NOMO-1 (cell line): ENCODE data around the gene PRKAR2B.
A peak's percentile ranks its signal among the peaks of the same experiment; 100 is the strongest.

Experiments
- DNase-seq, 2 experiments: peaks; one replicate each; lab custom pipeline; 2025; ENCODE audit not compliant: unreplicated experiment in 2 of 2; lab: John Stamatoyannopoulos, UW

PRKAR2B gene

GRCh38 chr7:107044347-107045194 lies at the start of gene PRKAR2B:
Gene PRKAR2B (plus strand): TSS chr7:107044705. CDS start chr7:107044908, 203 bp downstream.
- DNase-seq: peak; percentile 22 to 64

GRCh38 chr7:106994833-106995232 lies 49.7 kb upstream of the PRKAR2B start:
- DNase-seq: no peak

- DNase-seq: no peak
These were observed 46.8 kb upstream of the PRKAR2B start for GRCh38 chr7:106997487-106998271.

GRCh38 chr7:106999023-106999422 lies 45.5 kb upstream of the PRKAR2B start:
- peak in 1 of 2 experiments; percentile 24 for DNase-seq

- no peak for DNase-seq
These were observed 43.0 kb upstream of the PRKAR2B start for GRCh38 chr7:107001490-107001889.

- no peak for DNase-seq
These were observed 42.4 kb upstream of the PRKAR2B start for GRCh38 chr7:107002126-107002525.

- DNase-seq: no peak
These were observed 41.9 kb upstream of the PRKAR2B start for GRCh38 chr7:107002529-107002998.

- no peak for DNase-seq
These were observed 37.3 kb upstream of the PRKAR2B start for GRCh38 chr7:107007007-107007891.

- DNase-seq: no peak
These were observed 36.6 kb upstream of the PRKAR2B start for GRCh38 chr7:107007892-107008287.

- DNase-seq: no peak
These were observed 34.7 kb upstream of the PRKAR2B start for GRCh38 chr7:107009846-107010203.

- DNase-seq: no peak
These were observed 31.8 kb upstream of the PRKAR2B start for GRCh38 chr7:107012691-107013090.

GRCh38 chr7:107014387-107015023 lies 30.0 kb upstream of the PRKAR2B start:
- no peak for DNase-seq

- DNase-seq: no peak
These were observed 28.2 kb upstream of the PRKAR2B start for GRCh38 chr7:107016312-107016711.

- DNase-seq: no peak
These were observed 26.4 kb upstream of the PRKAR2B start for GRCh38 chr7:107017965-107018719.

GRCh38 chr7:107020400-107020799 lies 24.1 kb upstream of the PRKAR2B start:
- no peak for DNase-seq

GRCh38 chr7:107021600-107021999 lies 22.9 kb upstream of the PRKAR2B start:
- no peak for DNase-seq

- DNase-seq: no peak
These were observed 20.9 kb upstream of the PRKAR2B start for GRCh38 chr7:107023522-107024151.

GRCh38 chr7:107024906-107025305 lies 19.6 kb upstream of the PRKAR2B start:
- no peak for DNase-seq

- peak in 1 of 2 experiments; percentile 2 for DNase-seq
These were observed 18.9 kb upstream of the PRKAR2B start for GRCh38 chr7:107025449-107026103.
